RPMI7951 (cell line): ENCODE data around the gene YBX1. TPM values are rescaled to one million over a fixed set of nuclear protein-coding genes. Genes with fewer than 3 reads are reported as not detected.

Experiments used
- DNase-seq: peaks from one replicate; pipeline ENCODE4 v3.0.0-alpha.2; 2012; ENCODE audit warnings: low read depth
- total RNA-seq: library from RNA; depleted of rRNA; stranded (reverse); fragments of >200 nt; shearing (Covaris generic); gene quantifications from 2 replicates; pipeline ENCODE4 v1.2.3, GENCODE V29; 2014

YBX1 gene
- total RNA-seq, 1 experiment from 2014 or later: 1,105 TPM

- no peak for DNase-seq
Observed at GRCh38 chr1:42734201-42735035, 52.2 kb downstream of the YBX1 start.

GRCh38 chr1:42735056-42735455, 52.8 kb downstream of the YBX1 start:
- no peak for DNase-seq

GRCh38 chr1:42735477-42736105, 53.4 kb downstream of the YBX1 start:
- DNase-seq: no peak

GRCh38 chr1:42736152-42736551, 53.9 kb downstream of the YBX1 start:
- peak; percentile 18 for DNase-seq

GRCh38 chr1:42736571-42737200, 54.5 kb downstream of the YBX1 start:
- no peak for DNase-seq

GRCh38 chr1:42737257-42737656, 55.0 kb downstream of the YBX1 start:
- no peak for DNase-seq

GRCh38 chr1:42737986-42738677, 55.9 kb downstream of the YBX1 start:
- DNase-seq: no peak

- no peak for DNase-seq
Observed at GRCh38 chr1:42738678-42739226, 56.5 kb downstream of the YBX1 start.

- no peak for DNase-seq
Observed at GRCh38 chr1:42739753-42740700, 57.8 kb downstream of the YBX1 start, which contains the start of gene CLDN19. Gene CLDN19, minus strand, starts transcription at chr1:42740236. Its CDS starts 173 bp downstream, at chr1:42740063.

- DNase-seq: no peak
Observed at GRCh38 chr1:42740851-42741580, 58.8 kb downstream of the YBX1 start.

- DNase-seq: no peak
Observed at GRCh38 chr1:42741706-42742105, 59.5 kb downstream of the YBX1 start.

GRCh38 chr1:42742141-42742540, 59.9 kb downstream of the YBX1 start:
- DNase-seq: no peak

- DNase-seq: no peak
Observed at GRCh38 chr1:42742617-42743316, 60.5 kb downstream of the YBX1 start.

- DNase-seq: peak; percentile 59
Observed at GRCh38 chr1:42743317-42744147, 61.3 kb downstream of the YBX1 start.

- DNase-seq: no peak
Observed at GRCh38 chr1:42744148-42744413, 61.9 kb downstream of the YBX1 start.

GRCh38 chr1:42745851-42746250, 63.6 kb downstream of the YBX1 start:
- DNase-seq: no peak

- DNase-seq: no peak
Observed at GRCh38 chr1:42746436-42747105, 64.4 kb downstream of the YBX1 start.

- DNase-seq: no peak
Observed at GRCh38 chr1:42747125-42747524, 64.9 kb downstream of the YBX1 start.
